Gastrocnemius medialis (tissue), 4 donors: ENCODE results near the gene RABGAP1L.

Experiments
- CTCF ChIP-seq, 5 experiments: fragments of 450-650 bp in 3 of 5; fragments of 200-600 bp in 2 of 5; sonication (generic) in 2 of 5; IDR thresholded peaks in 4 of 5; conservative IDR thresholded peaks in 1 of 5; 1 replicate in 4 of 5; 2 replicates in 1 of 5; pipeline ENCODE4 v1.5.1; 2016 to 2019; ENCODE audit warnings: antibody characterized with exemption in 5 of 5, mild to moderate bottlenecking in 3 of 5, moderate library complexity in 3 of 5
- POLR2A ChIP-seq, 2 donors: fragments of 450-650 bp; IDR thresholded peaks; one replicate each; pipeline ENCODE4 v1.6.1; 2017; ENCODE audit warnings: antibody characterized with exemption in 2 of 2, mild to moderate bottlenecking in 2 of 2, moderate library complexity in 2 of 2

GRCh38 chr1:174988539-174988938 is 829.2 kb downstream of the RABGAP1L start:
- TF ChIP-seq POLR2A (IDR thresholded peaks at IDR 0.05) (no peak), CTCF (IDR thresholded peaks at IDR 0.05 in 4 of 5, conservative IDR thresholded peaks at IDR 0.05 in 1 of 5) (no peak)
